ENCODE data around the gene NAT9. TPM values are rescaled to one million over a fixed set of nuclear protein-coding genes. Genes with fewer than 3 reads are reported as not detected.
A peak's percentile ranks its signal among the peaks of the same experiment; 100 is the strongest.

The NAT9 gene
- total RNA-seq, 6 experiments from 2014 or later: 40.9 to 50.7 (median 46.6) TPM

DNA sequence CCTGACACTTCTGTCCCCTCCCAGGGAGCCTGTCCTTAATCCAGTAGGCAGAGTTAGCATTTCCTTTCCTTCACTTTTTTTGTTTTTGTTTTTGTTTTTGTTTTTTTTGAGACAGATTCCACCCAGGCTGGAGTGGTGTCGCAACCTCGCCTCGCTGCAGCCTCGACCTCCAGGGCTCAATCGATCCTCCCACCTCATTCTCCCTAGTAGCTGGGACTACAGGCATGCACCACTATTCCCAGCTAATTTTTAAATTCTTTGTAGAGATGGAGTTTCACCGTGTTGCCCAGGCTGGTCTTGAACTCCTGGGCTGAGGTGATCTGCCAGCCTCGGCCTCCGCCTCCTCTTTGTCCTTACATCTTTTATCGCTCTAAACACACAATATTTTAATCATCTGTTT is 23.7 kb downstream of the NAT9 start:
- H3K27ac Mint-ChIP-seq: no peak overlapping the region
- peaks cover 27% of the 10 kb centered on the region for H3K4me1 Mint-ChIP-seq (ENCODE audit: low read depth)
- no peaks in the 10 kb centered on the region for H3K9me3 Mint-ChIP-seq
- peaks cover 5% of the 10 kb centered on the region; the same call in 1 of the 2 replicates for H3K36me3 Mint-ChIP-seq (ENCODE audit: low read depth)
- H3K4me3 Mint-ChIP-seq: no peak overlapping the region
- DNase-seq: no peak
- peaks cover 3% of the 10 kb centered on the region for H3K27me3 Mint-ChIP-seq (ENCODE audit: insufficient read depth)
- TF ChIP-seq CTCF (IDR thresholded peaks at IDR 0.05): no peak

DNA sequence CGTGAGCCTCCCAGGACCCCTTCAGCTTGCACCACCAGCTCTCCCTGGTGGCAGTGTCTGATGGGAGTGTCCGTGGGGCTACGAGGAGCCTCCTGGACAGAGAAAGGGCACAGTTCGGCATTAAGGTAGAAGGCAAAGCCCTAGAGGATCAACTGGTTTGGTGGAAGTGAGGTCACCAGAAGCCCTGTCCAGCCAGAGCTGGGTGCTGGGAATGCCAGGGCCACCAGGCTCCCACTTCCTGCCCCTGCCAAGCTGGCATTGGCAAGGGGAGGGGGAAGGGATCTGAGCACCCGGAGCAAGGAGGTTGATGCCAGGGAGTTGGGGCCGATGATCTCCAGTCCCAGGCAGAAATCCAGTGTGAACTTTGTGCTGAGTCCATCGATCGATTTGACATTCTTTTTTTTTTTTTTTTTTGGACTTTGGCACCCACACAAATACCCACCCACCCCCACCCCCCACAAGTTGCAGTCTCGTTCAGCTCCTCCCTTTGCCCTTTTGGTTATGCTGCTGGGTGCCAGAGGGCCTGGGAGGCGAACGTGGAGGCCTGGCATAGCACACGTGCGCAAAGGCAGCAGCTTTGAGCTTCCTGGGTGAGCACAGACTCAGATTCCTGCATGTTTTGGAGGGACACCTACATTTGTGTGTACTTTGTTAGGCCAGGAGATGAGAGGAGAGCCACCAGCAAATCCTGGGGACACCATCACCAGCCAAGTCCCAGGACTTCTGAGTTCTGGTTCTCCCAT is 25.6 kb downstream of the NAT9 start:
- Mint-ChIP-seq H3K9me3 (no peaks in the 10 kb centered on the region), H3K27ac (no peak overlapping the region), H3K36me3 (ENCODE audit: low read depth) (peaks cover 5% of the 10 kb centered on the region; the same call in 1 of the 2 replicates), H3K4me1 (ENCODE audit: low read depth) (peaks cover 38% of the 10 kb centered on the region), H3K4me3 (peak overlapping the region; percentile 90), H3K27me3 (ENCODE audit: insufficient read depth) (peaks cover 3% of the 10 kb centered on the region)
- TF ChIP-seq CTCF (IDR thresholded peaks at IDR 0.05): no peak
- no peak for DNase-seq

- no peak for TF ChIP-seq CTCF (IDR thresholded peaks at IDR 0.05)
- H3K27me3 Mint-ChIP-seq (ENCODE audit: insufficient read depth): peaks cover 3% of the 10 kb centered on the region
- peak overlapping the region; percentile 90 for H3K4me3 Mint-ChIP-seq
- DNase-seq: no peak
- peaks cover 5% of the 10 kb centered on the region; the same call in 1 of the 2 replicates for H3K36me3 Mint-ChIP-seq (ENCODE audit: low read depth)
- H3K27ac Mint-ChIP-seq: no peak overlapping the region; the same call in 1 of the 2 replicates
- peaks cover 38% of the 10 kb centered on the region for H3K4me1 Mint-ChIP-seq (ENCODE audit: low read depth)
- H3K9me3 Mint-ChIP-seq: no peaks in the 10 kb centered on the region
Observed at GRCh38 chr17:74750039-74750326, 26.2 kb downstream of the NAT9 start.

DNA sequence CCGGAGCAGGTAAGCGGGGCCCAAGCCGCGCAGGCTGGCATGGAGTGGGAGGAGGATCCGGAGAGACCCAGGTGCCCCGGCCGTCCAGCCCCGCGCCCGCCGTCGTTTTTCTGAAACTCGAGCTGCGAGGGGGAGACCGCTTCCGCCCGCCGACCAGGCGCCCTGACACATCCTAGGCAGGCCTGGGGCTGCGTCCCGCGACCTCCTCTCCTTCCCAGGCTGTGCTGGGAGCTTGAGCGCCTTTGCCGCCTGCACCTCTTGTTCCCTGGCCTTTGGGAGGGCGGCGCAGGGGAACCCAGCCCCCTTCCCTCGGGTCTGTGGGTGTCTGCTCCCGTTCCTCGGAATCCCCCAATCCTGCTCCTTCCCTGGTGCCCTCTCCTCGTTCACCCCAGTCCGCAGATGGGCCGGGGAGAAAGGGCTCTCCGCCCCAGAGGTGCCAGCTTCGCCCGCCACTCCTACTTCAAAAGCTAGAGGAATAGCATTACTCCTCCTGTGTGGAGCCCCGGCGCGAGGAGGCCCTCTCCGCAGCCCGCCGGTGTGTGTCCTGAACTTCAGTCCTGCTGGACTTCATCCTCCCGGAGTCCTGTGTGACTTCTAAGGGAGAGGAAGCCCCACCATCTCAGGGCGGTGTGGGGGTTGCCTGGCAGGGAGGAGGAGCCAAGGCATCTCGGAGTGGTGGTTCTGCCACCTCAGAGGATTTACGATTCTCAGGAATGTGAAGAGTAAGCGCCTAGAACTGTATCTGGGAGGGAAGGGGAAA is 26.7 kb downstream of the NAT9 start:
- peak overlapping the region; percentile 66; the same call in 1 of the 2 replicates for H3K27ac Mint-ChIP-seq
- no peak for DNase-seq
- no peaks in the 10 kb centered on the region for H3K9me3 Mint-ChIP-seq
- TF ChIP-seq CTCF (IDR thresholded peaks at IDR 0.05): no peak
- H3K4me3 Mint-ChIP-seq: peak overlapping the region; percentile 90
- H3K4me1 Mint-ChIP-seq (ENCODE audit: low read depth): peaks cover 43% of the 10 kb centered on the region
- H3K36me3 Mint-ChIP-seq (ENCODE audit: low read depth): peaks cover 5% of the 10 kb centered on the region; the same call in 1 of the 2 replicates
- peaks cover 3% of the 10 kb centered on the region for H3K27me3 Mint-ChIP-seq (ENCODE audit: insufficient read depth)

- Mint-ChIP-seq H3K4me1 (ENCODE audit: low read depth) (peaks cover 48% of the 10 kb centered on the region), H3K36me3 (ENCODE audit: low read depth) (peaks cover 5% of the 10 kb centered on the region; the same call in 1 of the 2 replicates), H3K9me3 (no peaks in the 10 kb centered on the region), H3K27me3 (ENCODE audit: insufficient read depth) (peaks cover 3% of the 10 kb centered on the region), H3K4me3 (peak within 1 kb of the TSS; percentile 90), H3K27ac (peak within 1 kb of the TSS; percentile 66; the same call in 1 of the 2 replicates)
- peak; percentile 83 for DNase-seq
- TF ChIP-seq CTCF (IDR thresholded peaks at IDR 0.05): peak; percentile 17
Observed at GRCh38 chr17:74748529-74749278, 27.4 kb downstream of the NAT9 start, which contains the start of gene NHERF1. NHERF1 (plus strand) TSS chr17:74748628; CDS start chr17:74748847, 219 bp downstream.
